SU-DHL-6 (cell line): ENCODE measurements around the gene FSCN2.

Experiments
- H2AFZ ChIP-seq: fragments of 200-600 bp; sonication (generic); 2 replicates; pipeline ENCODE4 v1.6.1; 2014; ENCODE audit warnings: low read depth, mild to moderate bottlenecking, moderate library complexity, mixed read lengths, antibody characterized with exemption, low read length; ENCODE audit not compliant: severe bottlenecking
- H3F3A ChIP-seq: fragments of 200-600 bp; shearing (Covaris generic); 2 replicates; pipeline ENCODE4 v1.6.0; 2016; ENCODE audit warnings: antibody characterized with exemption, mild to moderate bottlenecking; ENCODE audit not compliant: insufficient read depth
- H3K27ac ChIP-seq: fragments of 200-600 bp; sonication (generic); 2 replicates; pipeline ENCODE4 v1.5.1; 2016; ENCODE audit warnings: low read depth, mild to moderate bottlenecking, low read length, moderate library complexity, mixed read lengths
- H3K27me3 ChIP-seq: fragments of 200-600 bp; sonication (generic), shearing (Covaris generic); 2 replicates; pipeline ENCODE4 v1.6.0; 2014; ENCODE audit warnings: mild to moderate bottlenecking, low read length
- H3K36me3 ChIP-seq: fragments of 200-600 bp; sonication (generic); 2 replicates; pipeline ENCODE4 v1.6.1; 2014; ENCODE audit warnings: mild to moderate bottlenecking, low read length, mixed read lengths
- H3K4me2 ChIP-seq: fragments of 300-600, 200-600 bp; shearing (Covaris generic), sonication (generic); 2 replicates; pipeline ENCODE4 v1.6.0; 2014; ENCODE audit warnings: low read length, low read depth, mild to moderate bottlenecking; ENCODE audit not compliant: poor library complexity, severe bottlenecking
- H3K4me3 ChIP-seq: fragments of 200-600 bp; sonication (generic); 2 replicates; pipeline ENCODE4 v1.5.1; 2014; ENCODE audit warnings: antibody characterized with exemption, low read length, mild to moderate bottlenecking, mixed read lengths; ENCODE audit not compliant: insufficient read depth, poor library complexity, severe bottlenecking
- H3K79me2 ChIP-seq: fragments of 200-600 bp; sonication (generic); 2 replicates; pipeline ENCODE4 v1.6.1; 2014; ENCODE audit warnings: mild to moderate bottlenecking, low read length, moderate library complexity; ENCODE audit not compliant: insufficient read depth
- H3K9ac ChIP-seq: fragments of 200-600 bp; sonication (generic); 2 replicates; pipeline ENCODE4 v1.7.0; 2014; ENCODE audit warnings: mild to moderate bottlenecking, low read length
- H3K9me2 ChIP-seq: fragments of 200-600 bp; sonication (generic); replicated peaks from 2 replicates; pipeline ENCODE4 v1.6.1; 2014; ENCODE audit warnings: low read length; ENCODE audit not compliant: insufficient read depth
- H3K9me3 ChIP-seq: fragments of 200-600 bp; sonication (generic); 2 replicates; pipeline ENCODE4 v1.6.1; 2014; ENCODE audit warnings: low read length, mixed read lengths; ENCODE audit not compliant: insufficient read depth
- H4K20me1 ChIP-seq: fragments of 200-600 bp; sonication (generic); 2 replicates; pipeline ENCODE4 v1.6.1; 2014; ENCODE audit warnings: low read depth, mild to moderate bottlenecking, antibody characterized with exemption, low read length, moderate library complexity, mixed read lengths
- CTCF ChIP-seq: fragments of 200-600 bp; sonication (generic); IDR thresholded peaks from one replicate; pipeline ENCODE4 v1.5.1; 2017; ENCODE audit warnings: antibody characterized with exemption, mild to moderate bottlenecking, low read length, moderate library complexity; ENCODE audit not compliant: insufficient read depth, poor library complexity, severe bottlenecking
- EZH2phosphoT487 ChIP-seq: fragments of 200-600 bp; sonication (generic), shearing (Covaris generic); conservative IDR thresholded peaks from 2 replicates; pipeline ENCODE4 v1.6.1; 2018; ENCODE audit warnings: mild to moderate bottlenecking, antibody characterized with exemption, low read length, moderate library complexity, mixed read lengths

The FSCN2 gene

GRCh38 chr17:81532490-81533287 is 4.5 kb downstream of the FSCN2 start:
- H3K4me2 ChIP-seq: no peak overlapping the region
- no peak overlapping the region for H3K9ac ChIP-seq
- H3K79me2 ChIP-seq: no peaks in the 10 kb centered on the region
- TF ChIP-seq EZH2phosphoT487: no peak
- TF ChIP-seq CTCF: no peak
- no peaks in the 10 kb centered on the region for H3K9me3 ChIP-seq
- no peaks in the 10 kb centered on the region; the same call in 1 of the 2 replicates for H4K20me1 ChIP-seq
- no peaks in the 10 kb centered on the region for H3F3A ChIP-seq
- H3K27me3 ChIP-seq: no peaks in the 10 kb centered on the region
- no peak overlapping the region for H2AFZ ChIP-seq
- H3K4me3 ChIP-seq: no peak overlapping the region
- H3K36me3 ChIP-seq: no peaks in the 10 kb centered on the region
- no peaks in the 10 kb centered on the region for H3K9me2 ChIP-seq
- no peak overlapping the region for H3K27ac ChIP-seq

- Histone ChIP-seq H3K4me3 (no peak overlapping the region), H3K4me2 (no peak overlapping the region), H3K36me3 (no peaks in the 10 kb centered on the region), H3F3A (no peaks in the 10 kb centered on the region), H3K9me2 (no peaks in the 10 kb centered on the region), H4K20me1 (no peaks in the 10 kb centered on the region; the same call in 1 of the 2 replicates), H3K27ac (no peak overlapping the region), H2AFZ (no peak overlapping the region), H3K9ac (no peak overlapping the region), H3K9me3 (no peaks in the 10 kb centered on the region), H3K79me2 (no peaks in the 10 kb centered on the region), H3K27me3 (no peaks in the 10 kb centered on the region)
- TF ChIP-seq EZH2phosphoT487: no peak
- TF ChIP-seq CTCF: no peak
Measured at GRCh38 chr17:81533339-81534141, 5.4 kb downstream of the FSCN2 start.

GRCh38 chr17:81534157-81535006 is 6.2 kb downstream of the FSCN2 start:
- H3K27ac ChIP-seq: no peak overlapping the region
- no peaks in the 10 kb centered on the region; the same call in 1 of the 2 replicates for H4K20me1 ChIP-seq
- H3K9me2 ChIP-seq: no peaks in the 10 kb centered on the region
- no peak for TF ChIP-seq CTCF
- no peak for TF ChIP-seq EZH2phosphoT487
- no peak overlapping the region for H3K4me3 ChIP-seq
- no peak overlapping the region for H3K9ac ChIP-seq
- no peaks in the 10 kb centered on the region for H3K36me3 ChIP-seq
- H3K27me3 ChIP-seq: no peaks in the 10 kb centered on the region
- no peaks in the 10 kb centered on the region for H3F3A ChIP-seq
- no peaks in the 10 kb centered on the region for H3K9me3 ChIP-seq
- no peak overlapping the region for H3K4me2 ChIP-seq
- H3K79me2 ChIP-seq: no peaks in the 10 kb centered on the region
- H2AFZ ChIP-seq: no peak overlapping the region
